HCT116 (cell line): Measurements from ENCODE around the gene MYH3. TPM values are rescaled to one million over a fixed set of nuclear protein-coding genes. Genes with fewer than 3 reads are reported as not detected.

ENCODE experiments used
- ATAC-seq: fragments of 200-7000 bp; cut with Tn5 transposase; 2 replicates; pipeline ENCODE4 v1.9.1; 2020; ENCODE audit warnings: mild to moderate bottlenecking, moderate library complexity
- BruUV-seq: library from RNA; stranded (reverse); fragments of 400-500 nt; replicated peaks from 2 replicates; lab custom pipeline; 2021; lab: Mats Ljungman, UMichigan
- CTCF ChIA-PET: fragments of 300-600 bp; sonication (Branson Sonifier 250); formaldehyde crosslinking; loops from one replicate; lab custom pipeline; 2021; ENCODE audit warnings: antibody characterized with exemption; lab: Charles Lee
- POLR2A ChIA-PET: fragments of 300-600, 350-600 bp; sonication (Branson Sonifier 250); formaldehyde crosslinking; loops from one replicate; lab custom pipeline; 2021; ENCODE audit warnings: antibody characterized with exemption; lab: Charles Lee
- RAD21 ChIA-PET, 2 experiments: fragments of 300-600 bp; sonication (Branson Sonifier 250); formaldehyde crosslinking; loops; one replicate each; lab custom pipeline; 2023; ENCODE audit warnings: low total read pairs in 2 of 2; ENCODE audit not compliant: uncharacterized antibody in 2 of 2, unreplicated experiment in 2 of 2, low non-redundant PET in 1 of 2; lab: Charles Lee
- DNase-seq: peaks from one replicate; pipeline ENCODE4 v3.0.0-alpha.2; 2010; ENCODE audit warnings: low read depth, low spot score
- H2AFZ ChIP-seq: fragments of 200-600 bp; shearing (Covaris generic), sonication (generic); 2 replicates; pipeline ENCODE4 v1.6.1; 2017; ENCODE audit warnings: low read depth, mixed run types, mixed read lengths, antibody characterized with exemption, low read length; ENCODE audit not compliant: poor library complexity, severe bottlenecking
- H3K27ac ChIP-seq: 2 replicates; pipeline ENCODE4 v1.5.1; 2012; ENCODE audit warnings: low read depth, low read length
- H3K27me3 ChIP-seq: fragments of 200-600 bp; sonication (generic); 2 replicates; pipeline ENCODE4 v1.6.1; 2016; ENCODE audit warnings: mixed run types, low read length, mixed read lengths; ENCODE audit not compliant: insufficient read depth
- H3K36me3 ChIP-seq, 2 experiments: fragments of 200-500 bp in 1 of 2; fragments of 200-600 bp in 1 of 2; sonication (Bioruptor generic) in 1 of 2; sonication (generic) in 1 of 2; 2 replicates each; pipeline versions ENCODE4 v1.5.1 to v1.6.1; 2014 to 2016; ENCODE audit warnings: low read length in 2 of 2, inconsistent platforms in 1 of 2, mixed read lengths in 1 of 2, mixed run types in 1 of 2; ENCODE audit not compliant: insufficient read depth in 2 of 2, control insufficient read depth in 1 of 2
- H3K4me1 ChIP-seq, 2 experiments: fragments of 200-600 bp in 1 of 2; sonication (generic) in 1 of 2; 2 replicates each; pipeline versions ENCODE4 v1.5.1 to v1.6.1; 2012 to 2017; ENCODE audit warnings: low read length in 2 of 2, inconsistent platforms in 1 of 2, mild to moderate bottlenecking in 1 of 2, mixed read lengths in 1 of 2, mixed run types in 1 of 2, moderate library complexity in 1 of 2; ENCODE audit not compliant: insufficient read depth in 2 of 2, control insufficient read depth in 1 of 2
- H3K4me2 ChIP-seq: fragments of 200-600 bp; sonication (generic); 2 replicates; pipeline ENCODE4 v1.6.1; 2017; ENCODE audit warnings: mixed run types, low read length, mixed read lengths
- H3K4me3 ChIP-seq, 2 experiments: fragments of 200-600 bp in 1 of 2; sonication (generic) in 1 of 2; replicated peaks in 1 of 2; 2 replicates each; pipeline ENCODE4 v1.5.1; 2011 to 2016; ENCODE audit warnings: low read length in 2 of 2, control low read depth in 1 of 2, low read depth in 1 of 2, mild to moderate bottlenecking in 1 of 2, mixed read lengths in 1 of 2, mixed run types in 1 of 2
- H3K79me2 ChIP-seq: fragments of 200-600 bp; sonication (generic); 2 replicates; pipeline ENCODE4 v1.6.1; 2017; ENCODE audit warnings: mild to moderate bottlenecking, mixed run types, low read length, moderate library complexity, mixed read lengths; ENCODE audit not compliant: insufficient read depth
- H3K9ac ChIP-seq: fragments of 200-600 bp; sonication (generic); 2 replicates; pipeline ENCODE4 v1.6.1; 2016; ENCODE audit warnings: low read length, mixed read lengths
- H3K9me2 ChIP-seq: fragments of 200-600 bp; sonication (generic), shearing (Covaris generic); 2 replicates; pipeline ENCODE4 v1.6.1; 2017; ENCODE audit warnings: mixed run types, mild to moderate bottlenecking, moderate library complexity; ENCODE audit not compliant: insufficient read depth
- H3K9me3 ChIP-seq, 2 experiments: fragments of 200-500 bp in 1 of 2; fragments of 200-600 bp in 1 of 2; sonication (Bioruptor generic) in 1 of 2; sonication (generic) in 1 of 2; 2 replicates each; pipeline ENCODE4 v1.6.1; 2014 to 2017; ENCODE audit warnings: low read length in 2 of 2, mixed read lengths in 2 of 2, inconsistent platforms in 1 of 2, low read depth in 1 of 2, mild to moderate bottlenecking in 1 of 2, mixed run types in 1 of 2, moderate library complexity in 1 of 2; ENCODE audit not compliant: control insufficient read depth in 1 of 2, insufficient read depth in 1 of 2
- H4K20me1 ChIP-seq: fragments of 200-600 bp; sonication (generic), shearing (Covaris generic); 2 replicates; pipeline ENCODE4 v1.6.1; 2017; ENCODE audit warnings: mixed run types, mild to moderate bottlenecking, moderate library complexity; ENCODE audit not compliant: insufficient read depth
- ATF3 ChIP-seq: IDR thresholded peaks from 2 replicates; pipeline ENCODE4 v1.6.1; 2012
- CEBPB ChIP-seq: IDR thresholded peaks from 2 replicates; pipeline ENCODE4 v1.6.1; 2012; ENCODE audit warnings: low read depth
- CTCF ChIP-seq, 3 experiments: fragments of 200-600 bp in 1 of 3; sonication (generic) in 1 of 3; IDR thresholded peaks in 2 of 3; conservative IDR thresholded peaks in 1 of 3; 2 replicates each; pipeline ENCODE4 v1.5.1; 2012 to 2017; ENCODE audit warnings: low read depth in 2 of 3, low read length in 2 of 3, antibody characterized with exemption in 1 of 3, borderline replicate concordance in 1 of 3, control low read depth in 1 of 3, mild to moderate bottlenecking in 1 of 3, mixed read lengths in 1 of 3, mixed run types in 1 of 3, moderate library complexity in 1 of 3; ENCODE audit not compliant: insufficient read depth in 1 of 3
- ELF1 ChIP-seq: IDR thresholded peaks from 2 replicates; pipeline ENCODE4 v1.6.1; 2012; ENCODE audit warnings: low read depth, borderline replicate concordance
- EZH2 ChIP-seq: fragments of 200-600 bp; sonication (generic); IDR thresholded peaks from 2 replicates; pipeline ENCODE4 v1.6.1; 2017; ENCODE audit warnings: antibody characterized with exemption, mixed run types
- EZH2phosphoT487 ChIP-seq: fragments of 200-600 bp; IDR thresholded peaks from 2 replicates; pipeline ENCODE4 v1.6.1; 2018; ENCODE audit warnings: antibody characterized with exemption, borderline replicate concordance
- MAX ChIP-seq: IDR thresholded peaks from 2 replicates; pipeline ENCODE4 v1.6.1; 2012
- POLR2A ChIP-seq: IDR thresholded peaks from 2 replicates; pipeline ENCODE4 v1.7.0; 2011; ENCODE audit warnings: borderline replicate concordance; ENCODE audit not compliant: insufficient read depth, insufficient read length; ENCODE audit errors: extremely low read depth
- POLR2AphosphoS5 ChIP-seq: IDR thresholded peaks from 2 replicates; pipeline ENCODE4 v1.6.1; 2011; ENCODE audit warnings: mild to moderate bottlenecking, low read depth, low read length, moderate library complexity
- RAD21 ChIP-seq: IDR thresholded peaks from 2 replicates; pipeline ENCODE4 v1.6.1; 2012; ENCODE audit warnings: low read depth, mild to moderate bottlenecking
- SIN3A ChIP-seq: IDR thresholded peaks from 2 replicates; pipeline ENCODE4 v1.6.1; 2012; ENCODE audit warnings: low read depth
- SRF ChIP-seq: IDR thresholded peaks from 2 replicates; pipeline ENCODE4 v1.6.1; 2012; ENCODE audit warnings: low read depth
- YY1 ChIP-seq: IDR thresholded peaks from 2 replicates; pipeline ENCODE4 v1.6.1; 2011; ENCODE audit warnings: low read length, low read depth, moderate library complexity, mild to moderate bottlenecking; ENCODE audit not compliant: insufficient replicate concordance; ENCODE audit errors: extremely low read depth
- ZBTB33 ChIP-seq: IDR thresholded peaks from 2 replicates; pipeline ENCODE4 v1.6.1; 2011; ENCODE audit warnings: mild to moderate bottlenecking, low read length, moderate library complexity; ENCODE audit not compliant: insufficient replicate concordance; ENCODE audit errors: extremely low read depth
- ZFX ChIP-seq: fragments of 450-650 bp; IDR thresholded peaks from 2 replicates; pipeline ENCODE4 v1.6.1; 2017
- intact Hi-C: fragments of 100-400 bp; cut with micrococcal nuclease; formaldehyde crosslinking; loops from 2 replicates; pipeline ENCODE4 v1.10.0; 2022
- total RNA-seq: library from RNA; stranded (reverse); gene quantifications from one replicate; pipeline ENCODE4 v1.2.1, GENCODE V29; 2021; ENCODE audit not compliant: unreplicated experiment

The MYH3 gene
- total RNA-seq, 1 experiment from 2014 or later = 1.6 TPM

- RAD21 ChIA-PET = no interaction called here
- TF ChIP-seq ATF3 = no peak
- TF ChIP-seq POLR2AphosphoS5 = no peak
- no peak for TF ChIP-seq SRF
- no peak for TF ChIP-seq YY1
- no peak for TF ChIP-seq ZBTB33
- no peak for TF ChIP-seq EZH2phosphoT487
- TF ChIP-seq EZH2 = no peak
- TF ChIP-seq POLR2A = no peak
- no peak for TF ChIP-seq ZFX
- TF ChIP-seq, all 23 proteins: peak for 0
- Histone ChIP-seq H4K20me1 (no peaks in the 10 kb centered on the region), H3K36me3 (no peaks in the 10 kb centered on the region), H3K9me2 (no peaks in the 10 kb centered on the region), H3K9me3 (no peaks in the 10 kb centered on the region), H3K4me3 (no peak overlapping the region), H3K27ac (no peak overlapping the region), H3K4me1 (no peaks in the 10 kb centered on the region), H3K9ac (no peak overlapping the region), H3K4me2 (no peak overlapping the region), H2AFZ (no peak overlapping the region), H3K79me2 (no peaks in the 10 kb centered on the region), H3K27me3 (no peaks in the 10 kb centered on the region)
- intact Hi-C loops = no loop called here
- ChIA-PET CTCF (interaction anchor here (1.0 to 1.2 kb wide), 2 partner anchors 9 to 11 kb away, joined by 3 to 4 read pairs; no protein-coding TSS in a partner anchor), POLR2A (no interaction called here)
- ATAC-seq (no peak), DNase-seq (no peak)
- BruUV-seq = no TSS peak
Measured at GRCh38 chr17:10626390-10626789, 30.7 kb downstream of the MYH3 start.

- Histone ChIP-seq H3K27ac (no peak overlapping the region), H4K20me1 (no peaks in the 10 kb centered on the region), H3K4me2 (no peak overlapping the region), H3K27me3 (no peaks in the 10 kb centered on the region), H3K9me3 (no peaks in the 10 kb centered on the region), H2AFZ (no peak overlapping the region), H3K9ac (no peak overlapping the region), H3K4me3 (no peak overlapping the region), H3K4me1 (no peaks in the 10 kb centered on the region), H3K36me3 (no peaks in the 10 kb centered on the region), H3K9me2 (no peaks in the 10 kb centered on the region), H3K79me2 (no peaks in the 10 kb centered on the region)
- DNase-seq (no peak), ATAC-seq (no peak)
- ChIA-PET CTCF (no interaction called here), POLR2A (no interaction called here), RAD21 (no interaction called here)
- intact Hi-C loops = no loop called here
- no TSS peak for BruUV-seq
- TF ChIP-seq CEBPB (no peak), SIN3A (no peak), EZH2 (no peak), POLR2A (no peak), RAD21 (no peak), ELF1 (no peak), CTCF (IDR thresholded peaks at IDR 0.05 in 2 of 3, conservative IDR thresholded peaks at IDR 0.05 in 1 of 3; ENCODE audit: borderline replicate concordance in 1 of 3, insufficient read depth in 1 of 3, low read depth in 2 of 3, low read length in 2 of 3) (no peak), MAX (no peak)
Measured at GRCh38 chr17:10624969-10625368, 32.1 kb downstream of the MYH3 start.
